Osteocyte (in vitro differentiated cells): ENCODE measurements around the gene SULT1C2. TPM values are rescaled to one million over a fixed set of nuclear protein-coding genes. Genes with fewer than 3 reads are reported as not detected.
"Not testable (repeated sequence)": the region's sequence is repeated elsewhere in the genome, so short reads cannot be mapped to it uniquely, and the experiment has no call there.

Source experiments
- DNase-seq: peaks from one replicate; pipeline ENCODE4 v3.0.0; 2021; ENCODE audit warnings: mixed read lengths; ENCODE audit not compliant: unreplicated experiment; ENCODE audit errors: extremely low spot score
- H3K27ac Mint-ChIP-seq: one replicate; pipeline ENCODE4 v1.8.0; 2021; ENCODE audit warnings: mild to moderate bottlenecking, mixed read lengths; ENCODE audit not compliant: unreplicated experiment
- H3K27me3 Mint-ChIP-seq: one replicate; pipeline ENCODE4 v1.8.0; 2021; ENCODE audit warnings: mixed read lengths; ENCODE audit not compliant: unreplicated experiment
- H3K36me3 Mint-ChIP-seq: one replicate; pipeline ENCODE4 v1.8.0; 2021; ENCODE audit warnings: mixed read lengths; ENCODE audit not compliant: unreplicated experiment
- H3K4me1 Mint-ChIP-seq: one replicate; pipeline ENCODE4 v1.8.0; 2021; ENCODE audit warnings: mixed read lengths; ENCODE audit not compliant: unreplicated experiment
- H3K4me3 Mint-ChIP-seq: one replicate; pipeline ENCODE4 v1.8.0; 2021; ENCODE audit warnings: mild to moderate bottlenecking, moderate library complexity, mixed read lengths; ENCODE audit not compliant: unreplicated experiment
- H3K9me3 Mint-ChIP-seq: one replicate; pipeline ENCODE4 v1.8.0; 2021; ENCODE audit warnings: mixed read lengths; ENCODE audit not compliant: unreplicated experiment
- CTCF ChIP-seq: fragments of 200-600 bp; sonication (generic); IDR thresholded peaks from 2 replicates; pipeline ENCODE4 v1.5.0; 2021; ENCODE audit warnings: antibody characterized with exemption, mild to moderate bottlenecking, moderate library complexity
- total RNA-seq: library from RNA; stranded (reverse); gene quantifications from 2 replicates; pipeline ENCODE4 v1.2.1, GENCODE V29; 2021

Gene SULT1C2
- total RNA-seq, 1 donor from 2014 or later = 1.9 TPM

DNA sequence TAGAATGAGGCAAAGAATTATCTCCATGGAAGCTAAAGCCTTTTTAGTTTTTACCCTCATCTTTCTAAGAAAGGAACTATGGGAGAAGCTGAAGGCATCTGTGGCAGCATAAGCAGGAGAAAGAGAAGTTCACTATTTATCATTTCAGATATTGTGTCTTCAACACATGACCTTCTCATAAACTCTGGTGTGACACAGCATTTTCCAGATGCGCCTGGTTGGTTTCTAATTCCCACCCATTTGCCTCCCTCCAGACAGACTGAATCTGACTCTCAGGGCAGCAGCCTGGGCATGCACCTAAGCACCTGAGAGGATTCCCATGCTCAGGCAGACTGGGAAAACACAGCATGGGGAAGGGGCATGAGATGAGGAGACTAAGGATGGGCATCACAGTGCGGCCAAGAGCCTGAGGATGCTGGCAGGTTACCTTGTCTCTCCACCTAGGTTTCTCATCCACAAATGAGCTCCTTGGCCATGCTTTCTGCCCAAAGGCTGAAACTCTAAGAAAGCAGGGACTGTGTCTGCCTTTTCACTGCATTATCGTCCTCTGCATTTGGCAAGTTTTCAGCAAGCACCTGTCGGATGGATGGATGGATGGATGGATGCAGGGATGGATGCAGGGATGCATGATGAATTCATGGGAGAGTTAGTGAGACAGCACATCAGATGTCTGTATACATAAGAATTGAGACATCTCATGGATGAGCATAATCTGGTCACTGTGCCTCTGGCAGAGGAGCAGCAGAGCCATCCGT, 60.3 kb downstream of the SULT1C2 start:
- no peaks in the 10 kb centered on the region for H3K9me3 Mint-ChIP-seq
- no peak overlapping the region for H3K4me3 Mint-ChIP-seq
- no peak for DNase-seq
- H3K27ac Mint-ChIP-seq = no peak overlapping the region
- H3K4me1 Mint-ChIP-seq = peaks cover 7% of the 10 kb centered on the region
- H3K36me3 Mint-ChIP-seq = no peaks in the 10 kb centered on the region
- H3K27me3 Mint-ChIP-seq = peaks cover 3% of the 10 kb centered on the region
- TF ChIP-seq CTCF = no peak

GRCh38 chr2:108349571-108349928, 60.9 kb downstream of the SULT1C2 start:
- Mint-ChIP-seq H3K4me1 (peaks cover 7% of the 10 kb centered on the region), H3K36me3 (no peaks in the 10 kb centered on the region), H3K9me3 (no peaks in the 10 kb centered on the region), H3K27ac (no peak overlapping the region), H3K27me3 (peaks cover 3% of the 10 kb centered on the region), H3K4me3 (no peak overlapping the region)
- TF ChIP-seq CTCF = no peak
- no peak for DNase-seq

DNA sequence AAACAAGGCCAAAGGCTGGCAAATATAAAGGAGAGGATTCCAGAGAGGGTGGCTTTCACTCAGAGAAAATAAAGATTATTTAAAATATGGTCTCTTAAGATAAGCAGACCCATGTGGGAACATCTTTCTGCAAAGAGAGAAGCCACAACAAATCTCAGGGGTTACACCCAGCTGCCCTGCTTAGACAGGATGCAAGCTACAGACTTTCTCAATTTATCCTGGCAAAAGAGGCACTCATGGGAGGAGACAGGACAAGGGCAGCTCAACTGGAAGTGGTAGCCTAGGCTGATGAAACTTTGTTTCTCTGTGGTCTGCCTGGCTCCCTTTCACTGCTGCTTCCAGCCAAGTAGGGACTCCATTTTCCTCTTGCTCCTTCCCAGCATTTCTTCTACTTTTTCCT, 63.2 kb downstream of the SULT1C2 start:
- Mint-ChIP-seq H3K4me3 (no peak overlapping the region), H3K36me3 (no peaks in the 10 kb centered on the region), H3K27me3 (peaks cover 3% of the 10 kb centered on the region), H3K27ac (peak overlapping the region; percentile 71), H3K4me1 (peaks cover 7% of the 10 kb centered on the region), H3K9me3 (no peaks in the 10 kb centered on the region)
- TF ChIP-seq CTCF = no peak
- no peak for DNase-seq

DNA sequence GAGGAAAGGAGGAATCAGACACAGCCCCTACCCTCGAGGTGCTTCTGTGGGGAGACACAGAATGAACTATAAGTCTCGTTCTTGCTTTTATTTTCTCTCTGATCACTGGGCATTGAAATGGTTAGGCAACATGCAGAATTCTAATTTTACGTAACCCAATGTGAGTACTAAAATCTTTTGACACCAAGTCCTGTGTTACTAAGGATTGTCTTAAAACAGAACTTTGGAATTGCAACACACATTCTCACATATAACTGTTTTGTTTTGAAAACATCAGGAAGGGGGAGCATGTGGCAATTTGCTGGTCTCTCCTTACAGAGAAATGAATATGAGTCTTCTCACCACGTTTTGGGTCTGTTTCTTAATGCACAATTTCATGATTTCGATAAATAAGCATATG, 65.4 kb downstream of the SULT1C2 start:
- H3K27ac Mint-ChIP-seq = no peak overlapping the region
- peaks cover 7% of the 10 kb centered on the region for H3K4me1 Mint-ChIP-seq
- no peaks in the 10 kb centered on the region for H3K36me3 Mint-ChIP-seq
- H3K4me3 Mint-ChIP-seq = no peak overlapping the region
- no peak for DNase-seq
- H3K27me3 Mint-ChIP-seq = peaks cover 3% of the 10 kb centered on the region
- no peaks in the 10 kb centered on the region for H3K9me3 Mint-ChIP-seq
- TF ChIP-seq CTCF = no peak

DNA sequence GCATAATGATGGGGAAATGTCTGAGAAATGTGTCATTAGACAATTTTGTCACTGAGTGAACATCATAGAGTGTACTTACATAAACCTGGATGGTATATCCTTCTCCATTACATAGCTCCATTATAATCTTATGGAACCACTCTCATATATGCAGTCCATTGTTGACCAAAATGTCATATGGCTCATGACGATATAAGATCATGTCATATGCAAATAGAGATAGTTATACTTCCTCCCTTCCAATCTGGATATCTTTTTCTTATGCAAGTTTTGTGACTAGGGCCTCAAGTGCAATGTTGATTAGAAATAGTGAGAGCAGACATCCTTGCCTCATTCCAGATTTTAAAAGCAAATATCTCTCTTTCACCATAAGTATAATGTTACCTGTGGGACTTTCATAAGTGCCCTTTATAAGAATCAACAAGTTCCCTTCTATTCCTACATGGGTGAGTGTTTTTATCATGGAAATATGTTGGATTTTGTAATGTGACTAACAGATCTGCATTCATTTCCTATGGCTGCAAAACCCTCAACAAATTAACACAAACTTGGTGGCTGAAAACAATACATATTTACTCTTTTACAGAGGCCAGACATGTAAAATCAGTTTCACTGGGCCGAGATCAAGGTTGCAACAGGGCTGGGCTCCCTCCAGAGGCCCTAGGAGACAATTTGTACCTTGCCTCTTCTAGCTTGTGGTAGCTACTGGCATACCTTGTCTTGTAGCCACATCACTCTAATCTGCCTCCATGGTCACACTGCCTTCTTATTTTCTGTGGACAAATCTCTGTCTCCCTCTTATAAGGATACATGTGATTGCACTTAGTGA, 67.4 kb downstream of the SULT1C2 start:
- no peak overlapping the region for H3K27ac Mint-ChIP-seq
- H3K4me1 Mint-ChIP-seq = peaks cover 5% of the 10 kb centered on the region
- DNase-seq = no peak
- H3K9me3 Mint-ChIP-seq = no peaks in the 10 kb centered on the region
- no peaks in the 10 kb centered on the region for H3K36me3 Mint-ChIP-seq
- no peak for TF ChIP-seq CTCF
- no peak overlapping the region for H3K4me3 Mint-ChIP-seq
- H3K27me3 Mint-ChIP-seq = no peaks in the 10 kb centered on the region

- not testable (repeated sequence) for H3K36me3 Mint-ChIP-seq, H3K27ac Mint-ChIP-seq, H3K4me3 Mint-ChIP-seq, H3K4me1 Mint-ChIP-seq, H3K9me3 Mint-ChIP-seq, H3K27me3 Mint-ChIP-seq, DNase-seq
Measured at GRCh38 chr2:108359336-108359735, 70.6 kb downstream of the SULT1C2 start.
